ENCODE data around the gene CEP112.

The CEP112 gene

DNA sequence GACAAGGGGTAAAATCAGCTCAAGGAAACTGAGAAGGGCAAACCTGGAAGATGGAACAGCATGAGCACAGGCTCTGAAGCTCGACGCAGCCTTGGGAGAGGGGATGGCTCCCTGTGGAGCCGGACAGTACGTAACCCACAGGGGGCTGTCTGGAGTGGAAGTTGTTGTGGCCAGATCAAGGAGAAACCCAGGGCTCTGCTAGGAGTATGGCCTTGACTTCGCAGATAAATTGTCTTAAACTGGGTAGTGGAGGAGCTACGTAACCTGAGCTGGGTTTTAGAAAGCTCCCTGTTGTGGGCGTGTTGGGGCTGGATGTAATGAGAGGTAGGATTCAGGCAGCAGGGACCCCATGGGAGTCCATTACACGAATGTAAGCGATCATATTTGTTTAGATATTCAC, 605.0 kb downstream of the CEP112 start:
- H3K4me2 ChIP-seq (ENCODE audit: low read depth, low read length) = no peak overlapping the region

More for the DNA sequence above, 605.0 kb downstream of the CEP112 start:
- Histone ChIP-seq H3K9ac (ENCODE audit: low read length) (no peak overlapping the region), H2AFZ (ENCODE audit: low read length) (no peak overlapping the region), H3K79me2 (ENCODE audit: low read length) (no peaks in the 10 kb centered on the region), H3K36me3 (replicated peaks; ENCODE audit: insufficient read depth, low read length) (no peaks in the 10 kb centered on the region), H3F3A (ENCODE audit: insufficient read depth, low read length) (no peaks in the 10 kb centered on the region), H3K4me1 (ENCODE audit: low read length) (no peaks in the 10 kb centered on the region), H3K4me3 (ENCODE audit: low read length) (no peak overlapping the region), H3K27ac (ENCODE audit: low read length) (no peak overlapping the region), H3K9me2 (replicated peaks; ENCODE audit: insufficient read depth, low read length) (no peaks in the 10 kb centered on the region), H4K20me1 (ENCODE audit: insufficient read depth, low read length) (no peaks in the 10 kb centered on the region), H3K27me3 (replicated peaks; ENCODE audit: insufficient read depth, low read length) (no peaks in the 10 kb centered on the region), H3K9me3 (replicated peaks; ENCODE audit: insufficient read depth, low read length) (no peaks in the 10 kb centered on the region)
- DNase-seq = no peak
- no peak for TF ChIP-seq EZH2 (optimal IDR thresholded peaks at IDR 0.05; ENCODE audit: low read depth, low read length)
- no peak for TF ChIP-seq EZH2phosphoT487 (IDR thresholded peaks at IDR 0.05; ENCODE audit: low read length)
- TF ChIP-seq, protein P1, sequence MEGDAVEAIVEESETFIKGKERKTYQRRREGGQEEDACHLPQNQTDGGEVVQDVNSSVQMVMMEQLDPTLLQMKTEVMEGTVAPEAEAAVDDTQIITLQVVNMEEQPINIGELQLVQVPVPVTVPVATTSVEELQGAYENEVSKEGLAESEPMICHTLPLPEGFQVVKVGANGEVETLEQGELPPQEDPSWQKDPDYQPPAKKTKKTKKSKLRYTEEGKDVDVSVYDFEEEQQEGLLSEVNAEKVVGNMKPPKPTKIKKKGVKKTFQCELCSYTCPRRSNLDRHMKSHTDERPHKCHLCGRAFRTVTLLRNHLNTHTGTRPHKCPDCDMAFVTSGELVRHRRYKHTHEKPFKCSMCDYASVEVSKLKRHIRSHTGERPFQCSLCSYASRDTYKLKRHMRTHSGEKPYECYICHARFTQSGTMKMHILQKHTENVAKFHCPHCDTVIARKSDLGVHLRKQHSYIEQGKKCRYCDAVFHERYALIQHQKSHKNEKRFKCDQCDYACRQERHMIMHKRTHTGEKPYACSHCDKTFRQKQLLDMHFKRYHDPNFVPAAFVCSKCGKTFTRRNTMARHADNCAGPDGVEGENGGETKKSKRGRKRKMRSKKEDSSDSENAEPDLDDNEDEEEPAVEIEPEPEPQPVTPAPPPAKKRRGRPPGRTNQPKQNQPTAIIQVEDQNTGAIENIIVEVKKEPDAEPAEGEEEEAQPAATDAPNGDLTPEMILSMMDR (IDR thresholded peaks at IDR 0.05; ENCODE audit: low read length) = no peak

Measured in MM.1S (cell line).